ENCODE results near the gene PIGT.
A peak's percentile ranks its signal among the peaks of the same experiment; 100 is the strongest.

The PIGT gene

DNA sequence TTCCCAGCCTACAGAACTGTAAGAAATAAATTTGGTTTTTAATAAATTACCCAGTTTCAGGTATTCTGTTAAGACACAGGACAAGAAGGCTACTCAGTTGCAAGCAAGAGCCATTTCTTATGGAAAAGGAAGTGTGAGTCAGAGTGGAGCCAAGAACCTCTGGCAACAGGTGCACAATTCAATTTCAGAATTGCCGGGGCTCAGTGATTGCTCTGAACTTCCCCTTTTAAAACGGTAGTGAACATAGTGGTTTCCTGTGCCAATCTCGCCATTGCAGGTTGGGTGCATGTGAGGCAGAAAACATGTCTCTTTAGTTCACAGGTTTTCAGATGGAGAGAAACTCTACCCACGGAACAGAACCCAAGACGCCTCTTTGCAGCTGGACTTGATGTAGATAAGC, 16.4 kb downstream of the PIGT start:
- no peak for DNase-seq

DNA sequence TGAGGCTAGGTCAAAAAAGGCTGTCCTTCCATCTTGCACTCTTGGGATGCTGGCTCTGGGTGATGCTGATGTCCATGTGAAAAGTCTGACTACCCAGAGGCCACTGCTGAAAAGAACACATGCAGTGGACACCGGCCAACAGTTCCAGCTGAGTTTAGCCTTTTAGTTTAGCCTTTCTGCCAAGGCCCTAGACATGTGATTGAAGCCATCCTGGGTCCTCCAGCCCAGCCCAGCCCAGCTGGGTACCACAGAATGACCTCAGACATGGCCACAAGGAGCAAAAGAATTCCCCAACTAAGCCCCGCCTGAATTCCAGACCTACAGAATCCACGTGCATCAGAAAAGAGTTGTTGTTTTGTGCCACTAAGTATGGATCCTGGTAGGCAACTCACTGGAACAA, 17.4 kb downstream of the PIGT start:
- DNase-seq = no peak

DNA sequence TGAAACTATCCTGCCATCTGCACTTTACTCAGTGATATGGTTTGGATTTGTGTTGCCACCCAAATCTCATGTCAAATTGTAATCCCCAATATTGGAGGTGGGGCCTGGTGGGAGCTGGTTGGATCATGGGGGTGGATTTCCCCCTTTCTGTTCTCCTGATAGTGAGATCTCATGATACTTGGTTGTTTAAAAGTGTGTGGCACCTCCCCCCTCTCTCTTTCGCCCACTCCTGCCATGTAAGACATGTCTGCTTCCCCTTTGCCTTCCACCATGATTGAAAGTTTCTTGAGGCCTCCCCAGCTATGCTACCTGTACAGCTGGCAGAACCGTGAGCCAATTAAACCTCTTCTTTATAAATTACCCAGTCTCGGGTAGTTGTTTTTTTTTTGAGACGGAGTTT, 18.0 kb downstream of the PIGT start:
- DNase-seq = no peak

DNA sequence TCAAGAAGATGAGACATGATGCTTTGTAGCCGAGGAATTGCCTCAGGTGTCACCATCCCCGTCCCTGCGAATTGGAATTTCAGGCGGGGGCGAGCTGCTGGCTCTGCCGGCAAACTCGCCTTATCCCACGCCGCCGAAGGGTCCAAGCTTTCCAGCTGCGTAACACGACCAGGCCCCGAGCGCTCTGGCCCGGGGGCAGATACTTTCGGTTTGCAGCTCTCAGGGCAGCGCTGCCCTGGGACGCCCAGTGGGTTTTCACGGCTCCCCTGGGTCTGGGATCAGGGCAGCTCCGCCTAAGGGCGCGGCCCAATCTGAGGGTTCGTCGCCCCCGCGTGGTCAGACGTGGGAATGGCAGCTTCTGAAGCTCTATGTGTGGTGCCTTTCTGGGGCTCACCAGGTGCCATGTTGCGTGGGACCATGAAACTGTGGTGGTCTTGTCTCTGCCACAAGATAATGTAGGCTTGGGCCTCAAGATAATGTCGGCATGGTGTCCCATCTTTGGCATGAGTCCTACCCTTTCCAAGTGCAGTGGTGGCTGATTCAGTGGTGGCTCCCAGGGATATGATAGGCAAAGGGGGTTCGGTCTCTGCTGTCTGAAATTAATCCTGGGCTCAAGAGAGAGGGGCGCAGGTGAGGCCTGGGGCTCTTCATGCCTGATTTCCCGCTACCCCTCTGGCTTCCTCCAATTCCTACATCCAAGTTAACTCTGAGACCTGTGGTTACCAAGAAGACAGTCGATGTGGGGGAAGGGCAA, 21.0 kb downstream of the PIGT start:
- peak; percentile 14 for DNase-seq

DNA sequence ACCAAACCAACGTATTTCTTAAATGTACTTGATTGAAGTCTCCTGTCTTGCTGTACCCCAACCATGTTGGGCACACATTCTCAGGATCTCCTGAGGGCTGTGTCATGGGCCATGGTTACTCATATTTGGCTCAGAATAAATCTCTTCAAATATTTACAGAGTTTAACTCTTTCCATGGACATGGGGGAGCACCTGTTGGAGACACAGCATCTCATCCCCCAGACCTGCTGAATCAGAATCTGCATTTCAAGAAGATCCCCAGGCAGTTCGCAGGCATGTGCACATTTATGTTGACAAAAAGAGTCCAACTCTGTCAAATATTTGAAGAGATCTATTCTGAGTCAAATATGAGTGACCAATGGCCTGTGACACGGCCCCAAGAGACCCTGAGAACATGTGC, 24.5 kb downstream of the PIGT start:
- DNase-seq = no peak

DNA sequence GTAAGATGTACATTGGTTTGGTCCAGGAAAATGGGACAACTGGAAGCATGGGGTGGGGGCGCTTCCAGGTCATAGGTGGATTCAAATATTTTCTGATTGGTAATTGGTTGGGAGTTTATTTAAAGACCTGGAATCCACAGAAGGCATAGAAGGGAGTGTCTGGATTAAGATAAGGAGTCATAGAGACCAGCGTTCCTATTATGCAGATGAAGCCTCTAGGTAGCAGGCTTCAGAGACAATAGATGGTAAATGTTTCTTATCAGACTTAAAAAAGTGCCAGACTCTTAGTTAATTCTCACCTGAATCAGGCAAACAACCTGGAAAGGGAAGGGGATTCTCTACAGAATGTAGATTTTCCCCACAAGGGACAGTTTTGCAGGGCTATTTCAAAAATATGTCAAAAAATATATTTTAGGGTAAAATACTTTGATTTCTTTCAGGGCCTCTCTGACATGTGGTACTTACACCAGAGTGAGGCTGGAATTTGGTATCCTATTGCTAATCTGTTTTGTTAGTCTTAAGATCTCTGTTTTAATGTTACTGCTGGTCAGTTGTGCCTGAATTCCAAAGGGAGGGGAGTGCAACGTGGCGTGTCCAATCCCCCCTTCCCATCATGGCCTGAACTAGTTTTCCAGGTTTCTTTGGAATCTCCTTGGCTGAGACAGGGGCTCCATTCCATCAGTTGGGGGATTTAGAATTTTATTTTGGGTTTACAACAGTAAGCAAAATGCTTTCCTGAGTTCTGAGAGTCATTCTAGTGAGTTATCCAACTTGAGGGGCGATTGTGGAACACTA, 25.1 kb downstream of the PIGT start:
- DNase-seq = no peak

DNA sequence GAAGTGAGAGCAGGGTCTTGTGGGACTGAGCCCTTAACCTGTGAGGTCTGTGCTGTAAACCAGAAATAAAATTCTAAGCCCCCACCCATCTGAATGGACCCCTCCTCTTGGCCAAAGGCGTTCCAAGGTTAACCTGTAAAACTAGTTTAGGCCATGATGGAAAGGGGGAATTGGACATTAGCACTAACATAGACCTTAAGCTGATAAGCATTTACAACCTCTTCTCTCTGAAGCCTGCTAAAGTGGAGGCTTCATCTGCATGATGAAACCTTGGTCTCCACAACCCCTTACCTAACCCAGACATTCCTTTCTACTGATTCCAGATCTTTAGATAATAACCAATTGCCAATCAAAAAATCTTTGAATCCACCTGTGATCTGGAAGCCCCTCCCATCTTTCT, 25.8 kb downstream of the PIGT start:
- DNase-seq = no peak

DNA sequence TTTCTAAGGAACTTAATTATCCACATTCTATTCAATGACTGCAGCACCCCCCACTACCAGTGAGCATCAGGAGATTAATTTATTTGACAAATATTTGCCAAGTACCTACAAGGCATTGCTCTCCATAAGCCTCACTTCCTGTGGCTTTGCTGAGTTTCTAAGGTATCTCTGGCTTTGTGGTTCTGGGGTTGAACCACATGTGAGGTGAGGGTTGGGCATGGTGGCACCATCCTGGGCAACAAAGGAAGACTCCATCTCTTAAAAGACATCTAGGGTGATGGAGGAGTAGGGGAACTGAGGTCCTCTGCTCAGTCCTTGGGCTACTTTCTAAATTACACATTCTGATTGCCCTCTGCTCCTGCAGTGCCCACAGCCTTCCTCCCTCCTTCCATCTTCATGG, 28.1 kb downstream of the PIGT start:
- no peak for DNase-seq

DNA sequence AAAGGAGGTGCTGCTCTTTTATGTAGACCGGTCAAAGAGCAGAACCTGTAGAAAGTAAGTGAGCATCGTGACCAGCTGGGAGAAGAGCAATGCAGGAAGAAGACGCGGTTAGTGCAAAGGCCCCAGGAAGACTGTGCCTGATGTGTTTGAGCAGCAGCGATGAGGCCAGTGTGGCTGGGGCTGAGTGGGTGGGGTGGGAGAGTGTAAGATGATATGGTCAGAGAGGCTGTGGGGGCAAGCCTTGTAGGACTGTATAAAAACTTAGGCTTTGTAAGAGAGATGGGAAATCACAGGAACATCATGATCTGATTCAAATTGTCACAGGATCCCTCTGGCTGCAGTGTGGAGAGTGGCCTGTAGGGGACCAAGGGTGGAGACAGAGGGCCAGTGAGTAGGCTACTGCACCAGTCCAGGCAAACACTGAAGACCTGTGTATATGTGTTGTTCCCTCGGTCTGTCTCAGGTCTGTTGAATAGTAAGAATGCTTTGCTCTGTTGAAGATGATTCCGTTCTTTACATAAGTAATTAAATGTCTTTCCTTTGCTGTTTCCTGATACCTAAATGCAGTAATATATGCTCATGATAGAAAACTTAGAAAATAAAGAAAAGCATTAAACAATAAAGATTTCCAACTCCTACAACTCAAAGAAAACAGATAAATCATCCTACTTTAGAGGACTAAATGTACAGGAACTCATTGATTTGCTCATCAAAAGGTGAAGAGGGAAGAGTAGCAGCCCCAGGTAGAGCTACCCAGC, 30.0 kb downstream of the PIGT start:
- no peak for DNase-seq

DNA sequence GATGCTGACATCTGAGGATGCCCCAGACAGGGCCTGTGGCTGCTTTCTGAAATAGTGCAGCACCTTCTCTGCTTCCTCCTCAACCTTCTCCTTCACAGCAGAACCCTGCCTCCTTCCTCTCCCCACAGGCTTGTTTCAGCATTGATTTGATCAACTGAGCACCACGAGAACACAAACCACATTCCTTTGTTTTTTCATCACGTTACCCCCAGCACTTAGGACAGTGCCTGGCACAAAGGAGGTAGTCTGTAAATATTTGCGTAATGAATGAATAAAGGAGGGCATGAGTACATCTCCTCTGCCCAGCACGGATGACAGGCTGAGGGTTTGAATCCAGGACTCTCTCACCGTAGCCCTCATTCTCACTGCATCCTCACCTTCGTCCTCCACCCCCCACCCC, 32.3 kb downstream of the PIGT start:
- DNase-seq = no peak

DNA sequence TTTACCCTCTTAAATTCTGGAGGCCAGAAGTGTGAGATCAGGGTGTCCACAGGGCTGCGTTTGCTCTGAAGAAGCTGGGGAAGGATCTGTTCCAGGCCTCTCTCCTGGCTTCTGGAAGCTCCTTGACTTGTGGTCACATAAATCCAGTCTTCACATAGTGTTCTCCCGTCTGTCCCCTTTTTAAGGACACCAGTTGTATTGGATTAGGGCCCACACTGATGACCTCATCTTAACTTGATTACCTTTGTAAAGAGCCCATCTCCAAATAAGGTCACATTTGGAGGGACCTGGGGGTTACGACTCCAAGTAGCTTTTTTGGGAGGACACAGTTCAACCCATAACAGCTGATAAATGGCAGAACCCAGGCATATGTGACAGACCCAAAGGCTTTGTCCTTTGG, 33.6 kb downstream of the PIGT start:
- no peak for DNase-seq

DNA sequence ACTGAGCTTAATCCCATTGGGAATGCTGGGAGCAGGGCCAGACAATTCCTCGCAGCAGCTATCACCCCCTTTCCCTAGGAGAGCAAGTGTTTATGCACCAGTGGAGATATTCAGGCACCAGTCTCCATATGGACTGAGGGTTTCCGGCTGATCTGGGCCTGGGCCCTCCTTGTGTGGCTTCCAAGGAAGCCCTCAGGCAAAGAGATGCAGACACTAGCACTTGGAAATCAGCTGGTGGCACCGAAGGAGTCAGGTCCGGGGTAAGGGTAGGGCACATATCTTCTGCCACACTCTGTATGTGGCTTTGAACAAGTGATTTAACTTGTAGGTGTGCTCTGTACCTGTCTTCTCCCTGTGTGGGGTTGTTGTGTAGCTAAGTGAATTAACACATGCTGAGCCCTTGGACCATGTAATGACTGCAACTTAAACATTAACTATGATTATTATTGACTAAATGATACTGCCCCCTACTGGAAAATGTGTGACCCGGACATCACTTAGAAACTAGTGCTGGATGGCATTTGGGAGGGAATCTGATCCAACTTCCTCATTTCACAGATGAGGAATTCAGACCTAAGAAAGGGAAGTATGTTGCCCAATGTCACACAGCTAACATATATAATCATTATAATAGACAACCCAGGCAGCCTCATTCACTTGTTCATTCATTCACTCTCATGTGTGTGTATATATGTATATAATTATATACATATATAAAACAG, 34.3 kb downstream of the PIGT start:
- no peak for DNase-seq

DNA sequence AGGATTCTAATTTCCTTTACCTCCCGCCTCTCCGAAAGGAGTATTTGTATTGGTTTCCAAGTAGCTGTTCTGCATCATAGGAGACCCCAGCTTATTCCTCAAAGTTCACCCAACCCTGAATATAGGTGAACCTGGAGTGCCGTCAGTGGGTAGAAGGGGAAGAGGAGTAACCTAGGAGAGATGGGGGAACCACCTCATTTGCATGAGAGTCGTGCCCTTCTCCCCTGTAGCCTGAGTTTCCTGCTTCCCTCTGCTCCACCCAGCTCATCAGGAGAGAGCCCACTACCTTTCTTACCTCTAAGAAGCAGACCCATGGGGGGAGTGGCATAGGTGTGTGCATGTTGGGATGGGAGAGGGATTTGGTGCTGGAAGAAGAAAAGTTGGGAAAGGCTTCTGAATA, 36.3 kb downstream of the PIGT start:
- DNase-seq = no peak

DNA sequence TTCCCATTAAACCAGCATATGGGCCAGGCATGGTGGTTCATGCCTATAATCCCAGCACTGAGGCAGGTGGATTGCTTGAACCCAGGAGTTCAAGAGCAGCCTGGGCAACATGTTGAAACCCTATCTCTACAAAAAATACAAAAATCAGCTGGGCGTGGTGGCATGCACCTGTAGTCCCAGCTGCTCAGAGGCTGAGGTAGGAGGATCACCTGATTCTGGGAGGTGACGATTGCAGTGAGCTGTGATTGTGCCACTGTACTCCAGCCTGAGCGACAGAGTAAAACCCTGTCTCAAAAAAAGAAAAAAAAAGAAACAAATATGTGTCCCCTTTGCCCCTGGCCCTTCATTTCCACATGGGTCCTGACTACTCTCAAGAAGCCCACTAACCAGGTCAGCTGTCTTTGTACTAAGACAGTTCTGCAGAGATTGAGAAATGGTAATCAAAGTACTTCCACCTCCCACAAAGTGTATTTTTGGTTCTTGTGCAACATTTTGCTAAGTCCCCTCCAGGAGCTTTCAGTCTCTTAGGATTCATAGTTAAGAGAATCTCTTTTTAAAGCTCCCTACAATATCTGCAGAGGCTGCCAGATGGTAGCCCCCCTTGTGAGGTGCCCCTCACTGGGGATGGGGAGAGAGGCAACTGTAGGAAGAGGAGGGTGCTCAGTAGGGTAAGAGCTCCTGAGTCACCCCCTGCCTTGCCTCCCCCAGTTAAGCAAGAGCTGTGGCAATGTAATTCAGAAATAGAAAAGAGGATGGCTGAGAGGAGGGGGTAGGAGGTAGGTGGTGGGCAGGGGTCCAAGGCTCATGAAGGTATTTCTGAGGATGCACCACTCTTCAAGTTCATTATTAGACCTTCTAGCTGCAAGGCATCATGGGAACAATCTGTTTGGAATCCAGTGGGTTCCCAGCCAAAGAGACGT, 37.1 kb downstream of the PIGT start:
- DNase-seq = no peak

DNA sequence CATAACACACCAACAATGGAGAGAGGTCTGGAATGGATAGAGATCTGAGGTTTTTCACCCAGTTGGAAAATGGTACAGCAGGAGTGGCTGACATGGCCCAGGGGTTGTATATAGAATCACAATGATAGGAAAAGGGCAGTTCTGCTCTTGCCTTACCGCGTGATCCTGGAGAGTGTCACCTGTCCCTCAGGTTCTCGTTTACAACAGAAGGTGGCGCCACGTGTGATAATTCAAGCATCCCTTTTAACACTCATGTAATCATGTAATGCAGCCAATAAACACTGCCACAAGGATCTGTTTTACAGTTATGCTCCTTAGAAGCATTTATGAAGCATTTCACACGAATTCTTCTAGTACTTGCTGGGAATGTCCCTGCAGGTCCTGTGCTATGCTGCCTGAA, 40.7 kb downstream of the PIGT start:
- DNase-seq = no peak

DNA sequence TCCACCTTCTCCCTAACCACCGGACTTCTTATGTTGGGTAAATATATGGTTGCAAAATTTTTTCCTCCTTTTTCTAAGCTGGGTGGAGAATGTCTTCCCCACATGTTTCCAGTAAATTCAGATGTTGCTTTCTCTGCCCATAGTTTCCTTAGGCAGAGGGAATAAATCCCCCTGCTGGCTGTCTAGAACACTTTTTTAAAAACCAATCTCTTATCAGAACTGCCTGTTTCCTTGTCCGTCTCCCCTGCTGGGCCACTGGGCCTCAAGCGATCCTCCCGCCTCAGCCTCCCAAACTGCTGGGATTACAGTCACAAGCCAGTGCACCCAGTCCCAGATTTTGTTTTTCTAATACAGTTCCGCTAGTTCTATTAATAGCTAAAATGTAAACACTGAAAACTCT, 43.7 kb downstream of the PIGT start:
- DNase-seq = no peak

DNA sequence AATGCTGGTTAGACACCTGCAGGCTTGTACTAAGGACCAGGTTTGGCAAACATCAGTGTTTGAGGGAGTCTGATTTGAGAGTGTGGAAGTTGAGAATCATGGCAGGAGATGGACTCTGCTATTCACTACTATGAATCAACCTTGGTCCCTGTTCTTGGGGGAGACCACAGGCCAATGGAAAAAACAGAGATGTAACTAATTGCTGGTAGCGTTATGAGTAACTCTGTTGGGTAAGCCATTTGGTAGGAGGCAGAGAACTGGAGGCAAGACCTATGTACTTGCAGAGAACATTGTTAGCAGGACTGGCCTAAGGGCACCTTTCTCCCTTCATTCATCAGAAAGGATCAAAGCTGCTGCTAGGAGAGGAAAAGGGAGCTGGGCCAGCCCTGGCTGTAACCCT, 45.3 kb downstream of the PIGT start:
- DNase-seq = no peak

DNA sequence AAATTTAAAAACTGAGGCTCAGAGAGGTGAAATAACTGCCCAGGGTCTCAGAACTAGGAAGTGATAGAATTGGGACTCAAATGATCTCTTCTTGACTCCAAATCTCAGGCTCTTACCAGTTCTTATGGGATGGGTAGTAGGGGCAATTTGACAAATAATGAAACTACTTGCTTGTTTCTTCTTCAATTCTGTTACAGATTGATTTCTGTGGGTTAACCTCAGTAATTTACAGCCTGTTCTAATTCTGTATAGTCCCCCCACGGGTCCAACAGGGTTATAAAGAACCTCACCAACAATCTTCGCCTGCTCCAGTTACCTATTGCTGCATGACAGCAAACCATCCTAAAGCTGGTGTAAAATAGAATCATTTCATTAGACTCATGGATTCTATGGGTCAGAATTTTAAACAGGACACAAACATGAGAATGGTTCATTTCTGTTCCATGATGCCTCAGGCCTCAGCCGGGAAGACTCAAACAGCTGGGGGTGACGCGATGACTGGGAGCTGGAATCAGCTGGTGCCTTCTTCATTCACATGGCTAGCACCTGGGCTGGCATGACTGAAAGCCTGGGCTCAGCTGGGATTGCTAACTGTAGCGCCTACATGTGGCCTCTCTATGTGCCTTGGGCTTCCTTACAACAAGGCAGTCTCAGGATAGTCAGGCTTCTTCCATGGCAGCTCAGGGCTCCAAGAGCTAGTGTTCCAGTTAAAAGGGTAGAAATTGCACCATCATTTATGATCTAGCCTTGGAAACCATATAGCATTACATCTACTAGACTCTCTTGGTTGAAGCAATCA, 47.0 kb downstream of the PIGT start:
- DNase-seq = no peak

DNA sequence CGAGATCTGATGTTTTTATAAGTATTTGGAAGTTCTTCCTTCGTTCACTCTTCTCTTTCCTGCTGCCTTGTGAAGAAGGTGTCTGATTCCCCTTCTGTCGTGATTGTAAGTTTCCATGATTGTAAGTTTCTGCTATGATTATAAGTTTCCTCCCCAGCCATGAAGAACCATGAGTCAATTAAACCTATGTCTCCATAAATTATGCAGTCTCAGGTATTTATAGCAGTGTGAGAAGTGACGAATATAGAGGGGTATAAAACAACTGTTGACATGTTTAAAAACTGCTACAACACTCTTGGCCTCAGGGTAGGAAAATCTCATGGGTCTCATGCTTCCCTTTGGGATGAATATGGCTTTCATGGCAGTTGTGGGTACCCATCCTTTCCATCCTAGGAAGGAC, 47.8 kb downstream of the PIGT start:
- DNase-seq = no peak

DNA sequence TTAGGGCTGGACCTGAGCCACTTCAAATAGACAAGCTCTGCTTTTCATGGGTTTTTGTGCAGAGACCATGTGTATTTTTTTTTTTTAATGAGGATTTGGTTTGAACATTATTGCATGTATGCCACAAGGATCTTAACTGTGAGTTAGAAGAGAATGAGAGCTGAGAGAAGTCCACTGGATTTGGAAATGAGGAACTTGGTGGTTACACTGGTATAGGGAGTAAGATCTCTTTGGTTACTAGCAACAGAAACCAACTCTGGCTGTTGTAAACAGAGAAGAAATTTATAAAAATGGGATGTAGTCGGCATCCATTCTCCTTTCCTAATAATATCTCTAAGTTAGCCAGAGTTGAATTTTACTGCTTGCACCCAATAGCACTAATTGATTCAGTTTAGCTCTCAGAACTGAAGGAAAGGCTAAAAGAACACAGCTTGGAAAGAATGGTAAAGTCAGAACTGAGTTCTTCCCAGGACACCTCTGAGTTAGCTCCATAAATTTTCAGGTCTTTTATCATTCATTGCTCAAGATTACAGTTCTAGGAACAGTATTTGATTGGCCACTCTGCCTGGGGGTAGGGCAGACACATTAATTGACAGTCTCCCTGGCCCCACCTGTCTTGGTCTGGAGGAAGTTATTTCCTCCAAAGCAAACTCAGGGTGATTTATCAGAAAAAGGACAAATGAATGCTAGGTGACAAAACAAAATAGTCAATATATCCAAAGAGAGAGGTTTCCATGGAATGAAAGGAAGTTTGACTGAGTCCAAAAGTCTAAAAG, 49.7 kb downstream of the PIGT start:
- DNase-seq = no peak
